ENCODE data around the gene KLHL13.

DNA sequence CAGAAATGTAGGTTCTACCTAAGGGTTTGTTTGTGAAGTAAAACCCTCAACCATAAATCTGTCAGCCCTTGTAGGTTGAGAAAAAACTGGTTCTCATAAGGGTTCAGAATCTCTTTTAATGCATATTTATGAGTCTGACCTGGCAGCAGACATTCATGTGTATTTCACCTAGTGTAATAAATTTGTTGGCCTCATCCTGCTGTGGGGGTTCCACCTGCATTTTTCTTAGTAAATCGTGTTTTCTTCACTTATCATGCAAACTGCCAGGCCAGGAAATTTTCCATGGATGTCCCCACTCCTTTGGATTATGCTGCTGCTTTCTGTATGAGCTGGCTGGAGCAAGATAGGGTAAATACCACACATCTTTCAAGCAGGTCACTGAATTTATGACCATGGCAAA, 42.4 kb downstream of the KLHL13 start:
- TF ChIP-seq CTCF (IDR thresholded peaks at IDR 0.05) (no peak), EP300 (IDR thresholded peaks at IDR 0.05) (no peak), POLR2A (IDR thresholded peaks at IDR 0.05) (no peak)

All from ovary (tissue), 3 donors.